Keratinocyte (primary cell): ENCODE results near the gene CKAP4.

ENCODE experiments used
- EZH2 ChIP-seq: IDR thresholded peaks from one replicate; pipeline ENCODE4 v1.6.1; 2012; ENCODE audit warnings: inconsistent platforms, mild to moderate bottlenecking, low read length, moderate library complexity
- TF ChIP-seq, protein P1 (sequence below), 3 experiments: IDR thresholded peaks in 1 of 3; conservative IDR thresholded peaks in 1 of 3; optimal IDR thresholded peaks in 1 of 3; 2 replicates in 2 of 3; 3 replicates in 1 of 3; pipeline versions ENCODE3 to v1.5.1; 2011; ENCODE audit warnings: low read length in 3 of 3, mild to moderate bottlenecking in 3 of 3, moderate library complexity in 2 of 3, control low read depth in 1 of 3, inconsistent platforms in 1 of 3; ENCODE audit not compliant: insufficient read depth in 2 of 3; ENCODE audit errors: extremely low read depth in 1 of 3

DNA sequence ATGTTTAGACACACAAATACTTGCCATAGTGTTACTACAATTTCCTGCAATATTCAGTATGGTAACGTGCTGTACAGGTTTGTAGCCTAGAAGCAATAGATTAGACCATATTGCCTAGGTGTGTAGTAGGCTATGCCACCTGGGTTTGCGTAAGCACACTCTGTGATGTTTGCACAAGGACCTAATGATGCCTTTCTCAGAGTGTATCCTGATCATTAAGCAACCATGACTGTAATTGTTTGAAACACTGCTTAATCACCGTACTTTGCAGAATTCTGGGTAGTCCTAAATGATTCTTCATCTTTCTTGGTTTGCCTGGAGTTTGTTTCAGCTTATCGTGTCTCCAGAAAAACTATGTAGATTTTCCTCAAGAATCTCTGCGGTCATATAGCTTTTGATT lies 43.5 kb upstream of the CKAP4 start:
- TF ChIP-seq, protein P1, sequence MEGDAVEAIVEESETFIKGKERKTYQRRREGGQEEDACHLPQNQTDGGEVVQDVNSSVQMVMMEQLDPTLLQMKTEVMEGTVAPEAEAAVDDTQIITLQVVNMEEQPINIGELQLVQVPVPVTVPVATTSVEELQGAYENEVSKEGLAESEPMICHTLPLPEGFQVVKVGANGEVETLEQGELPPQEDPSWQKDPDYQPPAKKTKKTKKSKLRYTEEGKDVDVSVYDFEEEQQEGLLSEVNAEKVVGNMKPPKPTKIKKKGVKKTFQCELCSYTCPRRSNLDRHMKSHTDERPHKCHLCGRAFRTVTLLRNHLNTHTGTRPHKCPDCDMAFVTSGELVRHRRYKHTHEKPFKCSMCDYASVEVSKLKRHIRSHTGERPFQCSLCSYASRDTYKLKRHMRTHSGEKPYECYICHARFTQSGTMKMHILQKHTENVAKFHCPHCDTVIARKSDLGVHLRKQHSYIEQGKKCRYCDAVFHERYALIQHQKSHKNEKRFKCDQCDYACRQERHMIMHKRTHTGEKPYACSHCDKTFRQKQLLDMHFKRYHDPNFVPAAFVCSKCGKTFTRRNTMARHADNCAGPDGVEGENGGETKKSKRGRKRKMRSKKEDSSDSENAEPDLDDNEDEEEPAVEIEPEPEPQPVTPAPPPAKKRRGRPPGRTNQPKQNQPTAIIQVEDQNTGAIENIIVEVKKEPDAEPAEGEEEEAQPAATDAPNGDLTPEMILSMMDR (optimal IDR thresholded peaks at IDR 0.05 in 1 of 3, IDR thresholded peaks at IDR 0.05 in 1 of 3, conservative IDR thresholded peaks at IDR 0.05 in 1 of 3; ENCODE audit: extremely low read depth in 1 of 3, insufficient read depth in 2 of 3, low read length in 3 of 3): no peak
- no peak for TF ChIP-seq EZH2
